ENCODE measurements around the gene EHMT2. TPM values are rescaled to one million over a fixed set of nuclear protein-coding genes. Genes with fewer than 3 reads are reported as not detected.
"Not testable (repeated sequence)": the region's sequence is repeated elsewhere in the genome, so short reads cannot be mapped to it uniquely, and the experiment has no call there.

The EHMT2 gene
- total RNA-seq, 1 experiment from 2014 or later: 137 TPM

GRCh38 chr6:31838114-31838553 is 59.4 kb downstream of the EHMT2 start:
- POLR2A ChIA-PET: interaction anchor here (0.9 kb wide), 1 partner anchor 72 kb away, joined by 3 read pairs; no protein-coding TSS in a partner anchor
- H3K4me1 Mint-ChIP-seq: peaks cover 28% of the 10 kb centered on the region
- DNase-seq (ENCODE audit: low spot score); ATAC-seq; H3K9me3 Mint-ChIP-seq; H3K27me3 Mint-ChIP-seq (ENCODE audit: low read depth): not testable (repeated sequence)
- H3K36me3 Mint-ChIP-seq: peaks cover 64% of the 10 kb centered on the region
- peak overlapping the region; percentile 100; the same call in 1 of the 2 replicates for H3K27ac Mint-ChIP-seq
- H3K4me3 Mint-ChIP-seq: peak overlapping the region; percentile 99
- CTCF ChIA-PET: interaction anchor here (1.3 to 1.4 kb wide), 3 partner anchors 42 to 68 kb away, joined by 3 to 6 read pairs (median 4); partner anchors contain the start of gene VARS1

GRCh38 chr6:31837369-31838113 is 60.0 kb downstream of the EHMT2 start:
- ATAC-seq: no peak
- H3K36me3 Mint-ChIP-seq: peaks cover 64% of the 10 kb centered on the region
- DNase-seq (ENCODE audit: low spot score): no peak
- H3K9me3 Mint-ChIP-seq: no peaks in the 10 kb centered on the region
- ChIA-PET CTCF (interaction anchor here (0.7 to 1.3 kb wide), 2 partner anchors 42 to 46 kb away, joined by 3 read pairs; partner anchors contain the start of gene VARS1), POLR2A (interaction anchor here (1.6 kb wide), 1 partner anchor 22 kb away, joined by 4 read pairs; the partner anchor contains the start of genes HSPA1A and HSPA1L)
- TF ChIP-seq ZNF281 (CRISPR knock-in tag; IDR thresholded peaks at IDR 0.05) (no peak), ZNF532 (CRISPR knock-in tag; IDR thresholded peaks at IDR 0.05; ENCODE audit: borderline replicate concordance) (peak; percentile 13; the same call in 1 of the 2 replicates), TCF7 (CRISPR knock-in tag; IDR thresholded peaks at IDR 0.05; ENCODE audit: low read depth) (no peak), EMX1 (CRISPR knock-in tag; IDR thresholded peaks at IDR 0.05) (peak; percentile 46; the same call in 1 of the 2 replicates)
- peak overlapping the region; percentile 100 for H3K27ac Mint-ChIP-seq
- H3K27me3 Mint-ChIP-seq (ENCODE audit: low read depth): no peaks in the 10 kb centered on the region
- peaks cover 28% of the 10 kb centered on the region for H3K4me1 Mint-ChIP-seq
- H3K4me3 Mint-ChIP-seq: peak overlapping the region; percentile 99

- Mint-ChIP-seq H3K4me1 (peaks cover 28% of the 10 kb centered on the region), H3K9me3 (no peaks in the 10 kb centered on the region), H3K4me3 (peak overlapping the region; percentile 99), H3K27ac (peak overlapping the region; percentile 100), H3K27me3 (ENCODE audit: low read depth) (no peaks in the 10 kb centered on the region), H3K36me3 (peaks cover 64% of the 10 kb centered on the region)
- DNase-seq (ENCODE audit: low spot score) (no peak), ATAC-seq (no peak)
- POLR2A ChIA-PET: interaction anchor here (1.6 kb wide), 1 partner anchor 21 kb away, joined by 4 read pairs; the partner anchor contains the start of genes HSPA1A and HSPA1L
- TF ChIP-seq ZNF416 (CRISPR knock-in tag; IDR thresholded peaks at IDR 0.05): no peak
- CTCF ChIA-PET: interaction anchor here (0.7 to 2.1 kb wide), 2 partner anchors 26 to 45 kb away, joined by 3 to 6 read pairs; partner anchors contain the start of gene NEU1
These were observed 60.8 kb downstream of the EHMT2 start for GRCh38 chr6:31836474-31837368.

- Mint-ChIP-seq H3K9me3 (no peaks in the 10 kb centered on the region), H3K27me3 (ENCODE audit: low read depth) (no peaks in the 10 kb centered on the region), H3K4me1 (peaks cover 28% of the 10 kb centered on the region), H3K4me3 (peak overlapping the region; percentile 99), H3K27ac (peak overlapping the region; percentile 100), H3K36me3 (peaks cover 62% of the 10 kb centered on the region)
- TF ChIP-seq PREB (CRISPR knock-in tag; IDR thresholded peaks at IDR 0.05; ENCODE audit: borderline replicate concordance) (no peak), NR1H2 (CRISPR knock-in tag; IDR thresholded peaks at IDR 0.05) (no peak), OVOL2 (CRISPR knock-in tag; IDR thresholded peaks at IDR 0.05; ENCODE audit: borderline replicate concordance) (no peak), GABPB1 (CRISPR knock-in tag; IDR thresholded peaks at IDR 0.05) (0 out of 2 replicates have a peak, but pooled peaks have one; percentile 14), HMGXB4 (CRISPR knock-in tag; IDR thresholded peaks at IDR 0.05) (no peak), SMAD3 (CRISPR knock-in tag; IDR thresholded peaks at IDR 0.05; ENCODE audit: borderline replicate concordance) (no peak)
- POLR2A ChIA-PET: interaction anchor here (1.6 kb wide), 1 partner anchor 21 kb away, joined by 4 read pairs; the partner anchor contains the start of genes HSPA1A and HSPA1L
- DNase-seq (ENCODE audit: low spot score) (no peak), ATAC-seq (no peak)
- CTCF ChIA-PET: interaction anchor here (2.1 kb wide), 1 partner anchor 27 kb away, joined by 6 read pairs; the partner anchor contains the start of gene NEU1
These were observed 61.4 kb downstream of the EHMT2 start for GRCh38 chr6:31836047-31836473.

Data from WTC11 (cell line).